Natural killer cell (primary cell): ENCODE results near the gene GABBR2. TPM values are rescaled to one million over a fixed set of nuclear protein-coding genes. Genes with fewer than 3 reads are reported as not detected.

Experiments
- ATAC-seq, 3 donors: fragments of 150-1000 bp in 2 of 3; fragments of 200-7000 bp in 1 of 3; cut with Tn5 transposase; 1 replicate in 1 of 3; 2 replicates in 2 of 3; pipeline ENCODE4 v1.10.0; 2021; ENCODE audit warnings: mild to moderate bottlenecking in 2 of 3, moderate library complexity in 2 of 3
- DNase-seq, 2 donors: peaks; one replicate each; pipeline versions ENCODE4 v3.0.0 to v3.0.0-alpha.2; 2013 to 2021; ENCODE audit warnings: mixed read lengths in 1 of 2
- H3K27ac ChIP-seq: one replicate; pipeline ENCODE4 v1.5.1; 2013; ENCODE audit warnings: mild to moderate bottlenecking, low read length
- H3K27me3 ChIP-seq: one replicate; pipeline ENCODE4 v1.6.1; 2013; ENCODE audit warnings: low read length; ENCODE audit not compliant: control insufficient read depth, insufficient read depth
- H3K36me3 ChIP-seq: one replicate; pipeline ENCODE4 v1.6.1; 2013; ENCODE audit warnings: low read length; ENCODE audit not compliant: control insufficient read depth, insufficient read depth
- H3K4me1 ChIP-seq: one replicate; pipeline ENCODE4 v1.6.1; 2013; ENCODE audit warnings: low read length; ENCODE audit not compliant: control insufficient read depth, insufficient read depth
- H3K4me3 ChIP-seq: one replicate; pipeline ENCODE4 v1.5.1; 2013; ENCODE audit warnings: low read length
- H3K9me3 ChIP-seq: one replicate; pipeline ENCODE4 v1.6.1; 2013; ENCODE audit warnings: low read length; ENCODE audit not compliant: control insufficient read depth, insufficient read depth
- H3K27ac Mint-ChIP-seq, 2 donors: one replicate each; pipeline ENCODE4 v1.8.0; 2022; ENCODE audit warnings: mild to moderate bottlenecking in 2 of 2, mixed read lengths in 2 of 2, moderate library complexity in 1 of 2
- H3K27me3 Mint-ChIP-seq, 2 donors: one replicate each; pipeline ENCODE4 v1.8.0; 2022; ENCODE audit warnings: low read depth in 2 of 2, mixed read lengths in 2 of 2
- H3K36me3 Mint-ChIP-seq: one replicate; pipeline ENCODE4 v1.8.0; 2022; ENCODE audit warnings: mixed read lengths
- H3K4me1 Mint-ChIP-seq, 2 donors: one replicate each; pipeline ENCODE4 v1.8.0; 2022; ENCODE audit warnings: mixed read lengths in 2 of 2
- H3K4me3 Mint-ChIP-seq: one replicate; pipeline ENCODE4 v1.8.0; 2022; ENCODE audit warnings: mild to moderate bottlenecking, moderate library complexity, mixed read lengths
- H3K9me3 Mint-ChIP-seq, 2 donors: one replicate each; pipeline ENCODE4 v1.8.0; 2022; ENCODE audit warnings: mixed read lengths in 2 of 2
- WGBS: methylation state at CpG from one replicate; pipeline ENCODE4 v1.1.7; 2013; ENCODE audit warnings: missing lambda C conversion rate; ENCODE audit not compliant: insufficient coverage; 5-methylcytosine and 5-hydroxymethylcytosine counted together
- intact Hi-C: fragments of 100-400 bp; cut with micrococcal nuclease; formaldehyde crosslinking; loops from one replicate; pipeline ENCODE4 v1.14.2; 2022
- total RNA-seq, 4 donors: library from RNA; stranded (reverse); fragments of 120-200 nt in 1 of 4; gene quantifications; one replicate each; pipeline versions ENCODE4 v1.2.3 to v1.2.4, GENCODE V29; 2013 to 2022
- TF ChIP-seq, protein P1 (sequence below): fragments of 200-600 bp; IDR thresholded peaks from one replicate; pipeline ENCODE4 v1.8.0; 2022; ENCODE audit warnings: antibody characterized with exemption

Gene GABBR2
- total RNA-seq, 3 donors from 2014 or later (not counting 1 experiment from before 2014, with no cell fraction given): not detected

GRCh38 chr9:98602839-98603500 lies 105.8 kb downstream of the GABBR2 start:
- no peaks in the 10 kb centered on the region for H3K27me3 ChIP-seq
- 74% methylated on average over 4 of the region's 5 CpGs for WGBS
- H3K27ac Mint-ChIP-seq: no peak overlapping the region
- no peaks in the 10 kb centered on the region for H3K36me3 Mint-ChIP-seq
- H3K27me3 Mint-ChIP-seq: peaks cover 0 to 12% of the 10 kb centered on the region in 2 donors
- DNase-seq (no peak), ATAC-seq (no peak)
- H3K27ac ChIP-seq: no peak overlapping the region
- H3K9me3 ChIP-seq: no peaks in the 10 kb centered on the region
- no peaks in the 10 kb centered on the region for H3K4me1 ChIP-seq
- no peaks in the 10 kb centered on the region for H3K9me3 Mint-ChIP-seq
- no peak overlapping the region for H3K4me3 ChIP-seq
- no peak overlapping the region for H3K4me3 Mint-ChIP-seq
- H3K36me3 ChIP-seq: no peaks in the 10 kb centered on the region
- intact Hi-C loops: no loop called here
- TF ChIP-seq, protein P1, sequence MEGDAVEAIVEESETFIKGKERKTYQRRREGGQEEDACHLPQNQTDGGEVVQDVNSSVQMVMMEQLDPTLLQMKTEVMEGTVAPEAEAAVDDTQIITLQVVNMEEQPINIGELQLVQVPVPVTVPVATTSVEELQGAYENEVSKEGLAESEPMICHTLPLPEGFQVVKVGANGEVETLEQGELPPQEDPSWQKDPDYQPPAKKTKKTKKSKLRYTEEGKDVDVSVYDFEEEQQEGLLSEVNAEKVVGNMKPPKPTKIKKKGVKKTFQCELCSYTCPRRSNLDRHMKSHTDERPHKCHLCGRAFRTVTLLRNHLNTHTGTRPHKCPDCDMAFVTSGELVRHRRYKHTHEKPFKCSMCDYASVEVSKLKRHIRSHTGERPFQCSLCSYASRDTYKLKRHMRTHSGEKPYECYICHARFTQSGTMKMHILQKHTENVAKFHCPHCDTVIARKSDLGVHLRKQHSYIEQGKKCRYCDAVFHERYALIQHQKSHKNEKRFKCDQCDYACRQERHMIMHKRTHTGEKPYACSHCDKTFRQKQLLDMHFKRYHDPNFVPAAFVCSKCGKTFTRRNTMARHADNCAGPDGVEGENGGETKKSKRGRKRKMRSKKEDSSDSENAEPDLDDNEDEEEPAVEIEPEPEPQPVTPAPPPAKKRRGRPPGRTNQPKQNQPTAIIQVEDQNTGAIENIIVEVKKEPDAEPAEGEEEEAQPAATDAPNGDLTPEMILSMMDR: no peak
- H3K4me1 Mint-ChIP-seq: no peaks in the 10 kb centered on the region

GRCh38 chr9:98600631-98601030 lies 108.1 kb downstream of the GABBR2 start:
- no peaks in the 10 kb centered on the region for H3K4me1 ChIP-seq
- DNase-seq: no peak
- Mint-ChIP-seq H3K36me3 (no peaks in the 10 kb centered on the region), H3K27me3 (peaks cover 0 to 8% of the 10 kb centered on the region in 2 donors), H3K4me1 (no peaks in the 10 kb centered on the region), H3K4me3 (no peak overlapping the region), H3K27ac (no peak overlapping the region), H3K9me3 (no peaks in the 10 kb centered on the region)
- WGBS: 84% methylated on average over 12 of the region's 12 CpGs
- no peak for ATAC-seq
- no peak overlapping the region for H3K27ac ChIP-seq
- H3K4me3 ChIP-seq: no peak overlapping the region
- TF ChIP-seq, protein P1: no peak
- no peaks in the 10 kb centered on the region for H3K9me3 ChIP-seq
- no peaks in the 10 kb centered on the region for H3K27me3 ChIP-seq
- no peaks in the 10 kb centered on the region for H3K36me3 ChIP-seq
- intact Hi-C loops: no loop called here

DNA sequence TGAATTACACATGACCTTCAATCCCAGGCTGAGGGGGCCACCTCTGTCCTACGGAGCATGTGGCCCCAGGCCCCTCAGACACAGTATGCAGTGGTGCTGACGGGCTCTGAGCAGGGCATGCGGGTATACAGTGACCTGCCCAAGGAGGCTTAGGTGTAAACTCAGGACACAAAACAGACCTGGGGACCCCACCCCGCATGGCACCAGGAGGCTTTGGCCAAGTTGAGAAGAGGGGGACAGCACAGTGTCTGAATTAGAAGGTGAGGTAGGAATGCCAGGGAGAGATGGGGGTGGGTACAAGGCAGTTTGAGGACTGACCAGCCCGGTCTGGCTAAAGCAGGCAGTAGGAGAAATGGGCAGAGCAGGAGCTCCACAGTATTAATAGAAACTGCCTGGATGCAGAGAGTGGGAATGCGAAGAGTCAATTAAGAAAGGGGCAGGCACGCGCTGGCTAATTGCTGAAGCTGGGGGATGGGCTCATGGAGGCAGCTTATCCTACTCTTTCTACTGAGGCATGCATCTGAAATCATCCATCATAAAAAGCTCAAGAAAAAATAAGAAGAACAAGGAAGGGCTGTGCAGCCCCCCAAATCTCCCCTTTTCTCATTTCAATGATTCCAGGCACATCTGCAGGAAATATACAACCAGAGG lies 109.0 kb downstream of the GABBR2 start:
- DNase-seq (no peak), ATAC-seq (no peak)
- H3K4me3 Mint-ChIP-seq: no peak overlapping the region
- H3K4me1 ChIP-seq: no peaks in the 10 kb centered on the region
- peaks cover 0 to 8% of the 10 kb centered on the region in 2 donors for H3K27me3 Mint-ChIP-seq
- 84% methylated on average over 8 of the region's 8 CpGs for WGBS
- TF ChIP-seq, protein P1: no peak
- H3K27ac Mint-ChIP-seq: no peak overlapping the region
- H3K4me3 ChIP-seq: no peak overlapping the region
- H3K27ac ChIP-seq: no peak overlapping the region
- H3K4me1 Mint-ChIP-seq: no peaks in the 10 kb centered on the region
- intact Hi-C loops: no loop called here
- no peaks in the 10 kb centered on the region for H3K9me3 Mint-ChIP-seq
- no peaks in the 10 kb centered on the region for H3K27me3 ChIP-seq
- H3K36me3 Mint-ChIP-seq: no peaks in the 10 kb centered on the region
- H3K9me3 ChIP-seq: no peaks in the 10 kb centered on the region
- H3K36me3 ChIP-seq: no peaks in the 10 kb centered on the region
